ENCODE data around the gene PPP2R5C. TPM values are rescaled to one million over a fixed set of nuclear protein-coding genes. Genes with fewer than 3 reads are reported as not detected.

PPP2R5C gene
- total and polyA plus RNA-seq, 7 donors, result 90.2 to 175 (median 131) TPM

DNA sequence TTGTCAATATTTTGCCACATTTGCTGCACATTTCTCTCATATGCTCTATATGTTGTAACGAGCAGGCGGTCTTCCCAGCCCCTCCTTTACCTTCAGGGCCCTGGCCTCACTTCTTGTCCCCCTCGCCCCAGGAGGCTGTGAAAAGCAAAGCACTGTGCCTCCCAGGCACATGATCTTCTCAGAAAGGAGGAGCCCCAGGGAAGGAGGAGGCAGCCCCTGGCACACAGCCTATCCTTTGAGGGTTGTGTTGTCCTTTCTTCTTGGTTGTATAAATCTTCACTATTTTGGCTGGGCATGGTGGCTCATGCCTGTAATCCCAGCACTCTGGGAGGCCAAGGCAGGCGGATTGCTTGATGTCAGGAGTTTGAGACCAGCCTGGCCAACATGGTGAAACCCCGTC, 77.0 kb downstream of the PPP2R5C start:
- H3K27ac ChIP-seq, result peak overlapping the region in 3 of 4 donors; percentile 25 to 86 (median 75)
- peak; percentile 85 for DNase-seq
- H3K36me3 ChIP-seq, result no peaks in the 10 kb centered on the region
- H3K27me3 ChIP-seq, result no peaks in the 10 kb centered on the region
- peaks cover 0 to 80% (median 70%) of the 10 kb centered on the region in 4 donors for H3K4me1 ChIP-seq
- intact Hi-C loops (cut with DNase I), result loop anchor here (5.0 kb wide), 1 partner anchor 66 kb away; no protein-coding TSS in a partner anchor
- TF ChIP-seq POLR2AphosphoS5 (IDR thresholded peaks at IDR 0.05) (peak in 2 of 4 donors; percentile 25 to 35), POLR2A (IDR thresholded peaks at IDR 0.05) (no peak), EP300 (IDR thresholded peaks at IDR 0.05) (no peak)
- TF ChIP-seq, protein P1, sequence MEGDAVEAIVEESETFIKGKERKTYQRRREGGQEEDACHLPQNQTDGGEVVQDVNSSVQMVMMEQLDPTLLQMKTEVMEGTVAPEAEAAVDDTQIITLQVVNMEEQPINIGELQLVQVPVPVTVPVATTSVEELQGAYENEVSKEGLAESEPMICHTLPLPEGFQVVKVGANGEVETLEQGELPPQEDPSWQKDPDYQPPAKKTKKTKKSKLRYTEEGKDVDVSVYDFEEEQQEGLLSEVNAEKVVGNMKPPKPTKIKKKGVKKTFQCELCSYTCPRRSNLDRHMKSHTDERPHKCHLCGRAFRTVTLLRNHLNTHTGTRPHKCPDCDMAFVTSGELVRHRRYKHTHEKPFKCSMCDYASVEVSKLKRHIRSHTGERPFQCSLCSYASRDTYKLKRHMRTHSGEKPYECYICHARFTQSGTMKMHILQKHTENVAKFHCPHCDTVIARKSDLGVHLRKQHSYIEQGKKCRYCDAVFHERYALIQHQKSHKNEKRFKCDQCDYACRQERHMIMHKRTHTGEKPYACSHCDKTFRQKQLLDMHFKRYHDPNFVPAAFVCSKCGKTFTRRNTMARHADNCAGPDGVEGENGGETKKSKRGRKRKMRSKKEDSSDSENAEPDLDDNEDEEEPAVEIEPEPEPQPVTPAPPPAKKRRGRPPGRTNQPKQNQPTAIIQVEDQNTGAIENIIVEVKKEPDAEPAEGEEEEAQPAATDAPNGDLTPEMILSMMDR (IDR thresholded peaks at IDR 0.05), result no peak
- H3K9me3 ChIP-seq, result no peaks in the 10 kb centered on the region
- no peak overlapping the region for H3K4me3 ChIP-seq
- 90 to 93% methylated on average over 5 of the region's 5 CpGs for WGBS, 2 donors

- DNase-seq, result no peak
- TF ChIP-seq, protein P1 (IDR thresholded peaks at IDR 0.05), result no peak
- no peak for TF ChIP-seq EP300 (IDR thresholded peaks at IDR 0.05)
- no peak for TF ChIP-seq POLR2AphosphoS5 (IDR thresholded peaks at IDR 0.05)
- no peak for TF ChIP-seq POLR2A (IDR thresholded peaks at IDR 0.05)
- Histone ChIP-seq H3K4me1 (peaks cover 0 to 76% (median 66%) of the 10 kb centered on the region in 4 donors), H3K9me3 (no peaks in the 10 kb centered on the region), H3K27me3 (no peaks in the 10 kb centered on the region), H3K4me3 (no peak overlapping the region), H3K36me3 (no peaks in the 10 kb centered on the region), H3K27ac (peak overlapping the region in 2 of 4 donors; percentile 75 to 86)
- WGBS, 2 donors, result 57 to 81% methylated on average over 11 of the region's 11 CpGs
- intact Hi-C loops (cut with DNase I), result loop anchor here (5.0 kb wide), 1 partner anchor 67 kb away; no protein-coding TSS in a partner anchor
Measured at GRCh38 chr14:101839236-101839635, 77.7 kb downstream of the PPP2R5C start.

- no peak for DNase-seq
- Histone ChIP-seq H3K27ac (peak overlapping the region in 2 of 4 donors; percentile 75 to 86), H3K4me1 (peaks cover 0 to 72% (median 63%) of the 10 kb centered on the region in 4 donors), H3K36me3 (no peaks in the 10 kb centered on the region), H3K27me3 (no peaks in the 10 kb centered on the region), H3K9me3 (no peaks in the 10 kb centered on the region), H3K4me3 (no peak overlapping the region)
- 93 to 95% methylated on average over 6 of the region's 6 CpGs for WGBS, 2 donors
- intact Hi-C loops (cut with DNase I), result loop anchor here (5.0 kb wide), 1 partner anchor 67 kb away; no protein-coding TSS in a partner anchor
- no peak for TF ChIP-seq EP300 (IDR thresholded peaks at IDR 0.05)
- TF ChIP-seq, protein P1 (IDR thresholded peaks at IDR 0.05), result no peak
Measured at GRCh38 chr14:101839661-101840060, 78.2 kb downstream of the PPP2R5C start.

DNA sequence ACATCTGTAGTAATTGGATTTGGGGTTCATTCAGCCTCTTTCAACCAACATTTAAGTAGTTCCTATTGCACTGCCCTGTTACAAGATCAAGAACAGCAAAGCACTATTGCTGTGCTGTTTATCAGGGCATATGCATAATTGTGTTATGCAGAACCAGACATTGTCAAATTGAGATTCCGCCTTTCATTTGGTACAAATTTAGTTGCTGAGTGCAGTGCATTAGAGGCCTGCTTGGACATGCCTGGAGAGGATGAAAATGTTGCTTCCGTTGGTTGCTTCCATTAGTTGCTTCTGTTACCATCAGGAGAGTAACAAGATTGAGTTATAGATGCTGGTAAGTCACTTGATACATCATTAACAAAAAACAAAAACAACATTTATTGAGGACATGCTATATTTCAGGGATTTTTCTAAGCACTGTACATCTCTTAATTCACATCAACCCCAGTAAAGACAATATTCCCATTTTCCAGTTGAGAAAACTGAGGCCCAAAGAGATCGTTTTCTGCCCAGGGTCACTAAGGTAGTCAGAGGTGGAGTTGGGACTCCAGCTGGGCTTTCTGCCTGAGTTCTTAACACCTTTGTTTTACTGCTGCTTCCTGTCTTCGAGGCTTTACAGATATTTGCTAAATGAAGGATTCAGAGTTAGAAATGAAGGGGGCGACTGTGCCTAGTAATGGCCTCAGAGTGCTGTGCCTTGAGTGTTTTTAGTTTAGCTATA, 79.3 kb downstream of the PPP2R5C start:
- intact Hi-C loops (cut with DNase I), result no loop called here

More for the DNA sequence above, 79.3 kb downstream of the PPP2R5C start:
- no peak overlapping the region for H3K4me3 ChIP-seq
- peaks cover 0 to 64% (median 53%) of the 10 kb centered on the region in 4 donors for H3K4me1 ChIP-seq
- no peak overlapping the region for H3K27ac ChIP-seq
- no peaks in the 10 kb centered on the region for H3K27me3 ChIP-seq
- H3K36me3 ChIP-seq, result no peaks in the 10 kb centered on the region
- 77 to 78% methylated on average over 5 of the region's 5 CpGs for WGBS, 2 donors
- TF ChIP-seq, protein P1 (IDR thresholded peaks at IDR 0.05), result no peak
- TF ChIP-seq POLR2A (IDR thresholded peaks at IDR 0.05) (no peak), EP300 (IDR thresholded peaks at IDR 0.05) (no peak), POLR2AphosphoS5 (IDR thresholded peaks at IDR 0.05) (no peak)
- no peak for DNase-seq
- no peaks in the 10 kb centered on the region for H3K9me3 ChIP-seq
